HL-60 (cell line): ENCODE data around the gene GRAMD2A.

ENCODE experiments used
- CTCF ChIP-seq: IDR thresholded peaks from one replicate; pipeline ENCODE4 v1.5.1; 2011; ENCODE audit warnings: low read length, control low read depth, inconsistent platforms; ENCODE audit not compliant: insufficient read depth
- GABPA ChIP-seq: IDR thresholded peaks from 2 replicates; pipeline ENCODE4 v1.6.1; 2012; ENCODE audit warnings: low read depth
- POLR2AphosphoS5 ChIP-seq: IDR thresholded peaks from 2 replicates; pipeline ENCODE4 v1.6.1; 2012; ENCODE audit warnings: low read depth

DNA sequence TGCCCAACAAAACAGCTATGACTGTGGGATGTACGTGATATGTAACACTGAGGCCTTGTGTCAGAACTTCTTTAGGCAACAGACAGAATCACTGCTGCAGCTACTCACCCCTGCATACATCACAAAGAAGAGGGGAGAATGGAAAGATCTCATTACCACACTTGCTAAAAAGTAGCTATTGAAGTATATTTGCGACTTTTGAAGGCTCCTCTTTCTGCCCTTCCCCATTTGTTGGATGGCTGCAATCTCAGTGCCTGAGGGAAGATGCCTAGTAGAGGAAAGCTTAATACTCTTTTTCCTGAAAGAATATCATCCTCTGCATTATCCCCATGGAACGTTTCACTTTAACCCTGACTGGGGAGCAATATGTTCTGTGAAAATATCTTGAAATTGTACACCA, 57.5 kb downstream of the GRAMD2A start:
- no peak for TF ChIP-seq CTCF
- no peak for TF ChIP-seq POLR2AphosphoS5
- no peak for TF ChIP-seq GABPA
